Measurements from ENCODE around the gene TTC7B.

The TTC7B gene

DNA sequence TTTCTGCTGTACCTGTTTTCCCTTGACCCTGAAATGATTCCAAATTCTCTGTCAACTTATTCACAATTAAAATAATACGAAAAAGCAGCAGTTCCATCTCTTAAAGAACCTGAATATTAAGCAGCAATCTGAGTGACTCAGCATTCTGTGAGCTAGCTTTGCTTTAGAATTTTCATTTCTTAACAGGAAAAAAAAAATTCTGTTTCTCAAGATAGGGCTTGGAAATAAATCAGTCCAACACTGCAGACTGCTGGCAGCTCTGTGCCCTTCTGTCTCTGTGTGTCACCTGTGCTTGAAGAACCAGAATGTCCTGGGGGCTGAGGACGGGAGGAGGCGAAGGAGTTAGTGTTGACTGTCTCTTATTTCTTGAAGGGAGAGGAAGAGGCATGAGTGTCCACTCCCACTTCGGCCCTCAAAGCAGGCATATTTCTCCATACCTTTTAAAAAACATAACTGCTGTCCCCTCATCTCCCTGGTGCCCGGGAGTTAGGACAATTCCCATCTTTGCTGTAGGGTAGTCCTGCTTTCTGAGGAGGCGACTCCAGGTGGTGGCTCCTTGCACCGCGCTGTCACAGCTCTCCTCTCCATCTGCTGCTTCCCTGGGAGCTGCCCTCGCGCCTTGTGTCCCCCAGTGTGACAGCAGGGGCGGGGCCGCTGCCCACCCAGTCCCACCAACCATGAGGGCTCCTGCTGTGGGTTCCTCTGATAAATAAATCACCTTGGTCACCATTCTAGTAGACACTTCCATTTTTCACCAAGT is 216.3 kb downstream of the TTC7B start:
- ATAC-seq (ENCODE audit: insufficient read depth, low read depth) (no peak), DNase-seq (no peak)
- Histone ChIP-seq H3K27me3 (ENCODE audit: insufficient read depth, low read length, poor library complexity) (no peaks in the 10 kb centered on the region), H3K79me2 (ENCODE audit: insufficient read depth, low read length) (no peaks in the 10 kb centered on the region), H3K9ac (ENCODE audit: low read depth, low read length) (no peak overlapping the region), H2AFZ (ENCODE audit: low read depth, low read length) (no peak overlapping the region), H3K4me3 (ENCODE audit: low read depth in 1 of 2, low read length in 2 of 2) (no peak overlapping the region), H3K4me1 (ENCODE audit: insufficient read depth, low read length) (no peaks in the 10 kb centered on the region), H3K27ac (ENCODE audit: low read length) (no peak overlapping the region), H3K36me3 (ENCODE audit: insufficient read depth, low read length) (no peaks in the 10 kb centered on the region), H3K9me3 (ENCODE audit: insufficient read depth, low read length, severe bottlenecking) (no peaks in the 10 kb centered on the region), H3K4me2 (ENCODE audit: insufficient read depth, low read length) (no peak overlapping the region), H4K20me1 (ENCODE audit: insufficient read depth, low read length) (no peaks in the 10 kb centered on the region)
- TF ChIP-seq, protein P1, sequence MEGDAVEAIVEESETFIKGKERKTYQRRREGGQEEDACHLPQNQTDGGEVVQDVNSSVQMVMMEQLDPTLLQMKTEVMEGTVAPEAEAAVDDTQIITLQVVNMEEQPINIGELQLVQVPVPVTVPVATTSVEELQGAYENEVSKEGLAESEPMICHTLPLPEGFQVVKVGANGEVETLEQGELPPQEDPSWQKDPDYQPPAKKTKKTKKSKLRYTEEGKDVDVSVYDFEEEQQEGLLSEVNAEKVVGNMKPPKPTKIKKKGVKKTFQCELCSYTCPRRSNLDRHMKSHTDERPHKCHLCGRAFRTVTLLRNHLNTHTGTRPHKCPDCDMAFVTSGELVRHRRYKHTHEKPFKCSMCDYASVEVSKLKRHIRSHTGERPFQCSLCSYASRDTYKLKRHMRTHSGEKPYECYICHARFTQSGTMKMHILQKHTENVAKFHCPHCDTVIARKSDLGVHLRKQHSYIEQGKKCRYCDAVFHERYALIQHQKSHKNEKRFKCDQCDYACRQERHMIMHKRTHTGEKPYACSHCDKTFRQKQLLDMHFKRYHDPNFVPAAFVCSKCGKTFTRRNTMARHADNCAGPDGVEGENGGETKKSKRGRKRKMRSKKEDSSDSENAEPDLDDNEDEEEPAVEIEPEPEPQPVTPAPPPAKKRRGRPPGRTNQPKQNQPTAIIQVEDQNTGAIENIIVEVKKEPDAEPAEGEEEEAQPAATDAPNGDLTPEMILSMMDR (IDR thresholded peaks at IDR 0.05; ENCODE audit: borderline replicate concordance, extremely low read depth, low read length, poor library complexity, severe bottlenecking): peak; percentile 17
- TF ChIP-seq EZH2 (IDR thresholded peaks at IDR 0.05; ENCODE audit: borderline replicate concordance, low read depth, low read length, severe bottlenecking): no peak

DNA sequence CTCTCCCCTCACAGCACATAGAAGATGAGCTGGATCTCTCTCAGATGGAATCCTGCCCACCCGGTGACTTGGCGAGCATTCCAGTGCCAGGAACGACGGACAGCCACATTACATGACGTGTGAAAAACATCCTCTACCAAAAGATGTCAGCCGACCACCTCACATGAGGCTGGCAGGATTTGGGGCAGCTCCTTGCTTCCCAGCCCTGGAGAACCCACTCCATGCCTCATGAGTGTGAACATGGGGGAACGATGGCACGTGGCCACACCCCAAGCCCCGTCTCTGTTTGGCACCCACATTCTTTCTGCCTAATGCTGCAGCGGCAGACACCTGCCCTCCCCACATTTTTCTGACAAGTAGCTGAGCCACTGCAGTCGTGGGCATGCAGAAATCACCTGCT is 216.9 kb downstream of the TTC7B start:
- no peak overlapping the region for H3K4me3 ChIP-seq (ENCODE audit: low read depth in 1 of 2, low read length in 2 of 2)
- no peak overlapping the region for H3K27ac ChIP-seq (ENCODE audit: low read length)
- no peak overlapping the region for H2AFZ ChIP-seq (ENCODE audit: low read depth, low read length)
- no peak for DNase-seq
- H4K20me1 ChIP-seq (ENCODE audit: insufficient read depth, low read length): no peaks in the 10 kb centered on the region
- no peaks in the 10 kb centered on the region for H3K79me2 ChIP-seq (ENCODE audit: insufficient read depth, low read length)
- H3K9ac ChIP-seq (ENCODE audit: low read depth, low read length): no peak overlapping the region
- TF ChIP-seq, protein P1 (IDR thresholded peaks at IDR 0.05; ENCODE audit: borderline replicate concordance, extremely low read depth, low read length, poor library complexity, severe bottlenecking): no peak
- no peak for TF ChIP-seq EZH2 (IDR thresholded peaks at IDR 0.05; ENCODE audit: borderline replicate concordance, low read depth, low read length, severe bottlenecking)
- H3K4me2 ChIP-seq (ENCODE audit: insufficient read depth, low read length): no peak overlapping the region
- no peaks in the 10 kb centered on the region for H3K27me3 ChIP-seq (ENCODE audit: insufficient read depth, low read length, poor library complexity)
- no peaks in the 10 kb centered on the region for H3K4me1 ChIP-seq (ENCODE audit: insufficient read depth, low read length)
- no peak for ATAC-seq (ENCODE audit: insufficient read depth, low read depth)
- no peaks in the 10 kb centered on the region for H3K9me3 ChIP-seq (ENCODE audit: insufficient read depth, low read length, severe bottlenecking)
- no peaks in the 10 kb centered on the region for H3K36me3 ChIP-seq (ENCODE audit: insufficient read depth, low read length)

DNA sequence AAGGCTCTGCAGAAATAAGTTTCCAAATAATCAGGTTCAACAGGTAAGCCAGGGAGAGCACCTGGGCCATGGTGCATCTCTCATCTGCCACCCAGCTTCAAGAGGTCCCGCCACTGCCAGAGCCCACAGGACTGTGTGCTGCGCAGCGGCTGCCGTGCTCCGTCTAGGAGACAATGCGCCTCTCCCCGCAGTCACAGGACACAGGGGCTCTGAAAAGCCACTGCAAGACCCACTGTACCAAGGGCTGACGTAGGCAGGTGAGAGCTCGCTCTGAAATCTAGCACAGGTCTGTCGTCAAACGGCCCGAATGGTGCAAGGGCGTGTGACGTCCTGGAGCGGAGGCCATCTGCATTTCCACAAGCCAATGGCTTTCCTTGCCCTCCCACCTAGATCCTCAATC is 218.3 kb downstream of the TTC7B start:
- no peak overlapping the region for H3K27ac ChIP-seq (ENCODE audit: low read length)
- H3K27me3 ChIP-seq (ENCODE audit: insufficient read depth, low read length, poor library complexity): no peaks in the 10 kb centered on the region
- no peak overlapping the region for H3K4me3 ChIP-seq (ENCODE audit: low read depth in 1 of 2, low read length in 2 of 2)
- ATAC-seq (ENCODE audit: insufficient read depth, low read depth): no peak
- H3K9ac ChIP-seq (ENCODE audit: low read depth, low read length): no peak overlapping the region
- H3K9me3 ChIP-seq (ENCODE audit: insufficient read depth, low read length, severe bottlenecking): no peaks in the 10 kb centered on the region
- no peaks in the 10 kb centered on the region for H3K79me2 ChIP-seq (ENCODE audit: insufficient read depth, low read length)
- TF ChIP-seq, protein P1 (IDR thresholded peaks at IDR 0.05; ENCODE audit: borderline replicate concordance, extremely low read depth, low read length, poor library complexity, severe bottlenecking): no peak
- TF ChIP-seq EZH2 (IDR thresholded peaks at IDR 0.05; ENCODE audit: borderline replicate concordance, low read depth, low read length, severe bottlenecking): no peak
- no peak overlapping the region for H3K4me2 ChIP-seq (ENCODE audit: insufficient read depth, low read length)
- H4K20me1 ChIP-seq (ENCODE audit: insufficient read depth, low read length): no peaks in the 10 kb centered on the region
- H3K36me3 ChIP-seq (ENCODE audit: insufficient read depth, low read length): no peaks in the 10 kb centered on the region
- no peak for DNase-seq
- H3K4me1 ChIP-seq (ENCODE audit: insufficient read depth, low read length): no peaks in the 10 kb centered on the region
- no peak overlapping the region for H2AFZ ChIP-seq (ENCODE audit: low read depth, low read length)
